CD4-positive, alpha-beta T cell treated with Interleukin-17A for 1 hour (primary cell): Measurements from ENCODE around the gene DAB2IP.

Source experiments
- DNase-seq: peaks from one replicate; pipeline ENCODE4 v3.0.0-alpha.2; 2020

Gene DAB2IP

DNA sequence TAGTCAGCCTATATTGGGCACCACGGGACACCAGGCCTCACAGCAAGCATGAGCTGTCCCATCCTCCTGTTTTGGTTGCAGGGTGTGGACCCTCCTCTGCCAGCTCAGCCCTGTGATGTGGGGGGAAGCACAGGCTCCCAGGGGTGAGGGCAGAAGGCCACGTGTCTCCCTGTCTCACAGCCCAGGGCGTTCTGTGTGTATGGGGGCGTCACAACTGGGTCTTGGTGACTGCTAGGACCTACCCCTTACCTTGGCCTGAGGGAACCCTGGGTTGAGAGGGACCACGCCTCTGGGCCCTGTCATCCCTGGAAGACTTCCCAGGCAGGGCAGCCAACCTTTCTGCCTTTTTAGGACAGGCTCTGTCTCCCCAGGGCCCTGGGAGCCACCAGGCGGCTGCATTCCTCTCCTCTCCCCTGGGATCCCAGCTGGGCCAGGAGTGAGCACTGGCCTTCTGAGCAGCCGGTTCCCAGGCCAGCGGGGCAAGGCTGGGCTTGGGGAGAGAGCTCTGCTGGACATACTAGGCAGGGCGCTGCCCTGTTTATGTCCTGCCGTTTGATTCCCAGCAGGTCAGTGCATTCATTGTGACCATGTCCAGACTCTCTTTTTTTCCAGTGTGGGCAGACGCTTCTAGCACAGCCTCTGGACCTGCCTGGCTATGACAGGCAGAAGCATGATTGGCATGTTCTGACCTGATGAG, 97.4 kb downstream of the DAB2IP start:
- DNase-seq = no peak

DNA sequence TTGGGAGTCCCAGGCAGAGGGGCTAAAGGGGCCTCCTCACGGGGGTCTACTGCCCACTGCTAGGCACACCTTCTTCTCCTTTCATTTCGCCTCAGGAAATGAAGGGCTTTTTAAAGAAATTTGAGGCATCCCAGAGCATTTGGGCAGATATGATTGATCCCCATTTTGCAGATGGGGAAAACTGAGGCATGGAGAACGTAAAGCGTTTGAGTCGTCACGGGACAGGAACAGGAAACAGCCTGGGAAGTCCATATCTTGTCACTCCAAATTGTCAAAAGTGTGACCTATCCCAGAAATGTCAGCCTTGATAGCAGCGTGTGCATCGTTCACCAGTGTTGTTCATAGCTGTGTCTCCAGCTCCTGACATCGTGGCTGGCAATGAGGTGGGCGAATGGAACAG, 98.2 kb downstream of the DAB2IP start:
- DNase-seq = no peak

DNA sequence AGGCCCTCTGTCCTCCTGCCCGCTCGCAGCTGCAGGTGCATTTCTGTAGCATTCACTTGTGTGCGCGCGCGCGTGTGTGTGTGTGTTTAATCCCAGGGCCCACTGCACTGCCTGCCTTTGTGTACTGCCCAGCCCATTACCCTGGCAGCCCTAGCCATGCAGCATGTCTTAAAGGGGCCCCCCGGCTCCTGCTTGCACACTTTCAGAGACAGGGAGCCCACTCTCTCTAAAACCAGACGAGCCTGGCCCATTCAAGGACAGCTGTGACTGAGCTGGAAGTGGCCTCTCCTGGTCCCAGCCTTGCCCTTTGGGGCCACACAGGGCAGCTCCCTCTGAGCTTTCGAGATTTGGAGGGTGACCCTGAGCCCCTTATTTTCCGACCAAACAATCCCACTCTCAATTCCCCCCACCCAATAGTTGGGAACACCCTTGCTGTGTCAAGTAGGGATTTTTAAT, 98.9 kb downstream of the DAB2IP start:
- DNase-seq = no peak

DNA sequence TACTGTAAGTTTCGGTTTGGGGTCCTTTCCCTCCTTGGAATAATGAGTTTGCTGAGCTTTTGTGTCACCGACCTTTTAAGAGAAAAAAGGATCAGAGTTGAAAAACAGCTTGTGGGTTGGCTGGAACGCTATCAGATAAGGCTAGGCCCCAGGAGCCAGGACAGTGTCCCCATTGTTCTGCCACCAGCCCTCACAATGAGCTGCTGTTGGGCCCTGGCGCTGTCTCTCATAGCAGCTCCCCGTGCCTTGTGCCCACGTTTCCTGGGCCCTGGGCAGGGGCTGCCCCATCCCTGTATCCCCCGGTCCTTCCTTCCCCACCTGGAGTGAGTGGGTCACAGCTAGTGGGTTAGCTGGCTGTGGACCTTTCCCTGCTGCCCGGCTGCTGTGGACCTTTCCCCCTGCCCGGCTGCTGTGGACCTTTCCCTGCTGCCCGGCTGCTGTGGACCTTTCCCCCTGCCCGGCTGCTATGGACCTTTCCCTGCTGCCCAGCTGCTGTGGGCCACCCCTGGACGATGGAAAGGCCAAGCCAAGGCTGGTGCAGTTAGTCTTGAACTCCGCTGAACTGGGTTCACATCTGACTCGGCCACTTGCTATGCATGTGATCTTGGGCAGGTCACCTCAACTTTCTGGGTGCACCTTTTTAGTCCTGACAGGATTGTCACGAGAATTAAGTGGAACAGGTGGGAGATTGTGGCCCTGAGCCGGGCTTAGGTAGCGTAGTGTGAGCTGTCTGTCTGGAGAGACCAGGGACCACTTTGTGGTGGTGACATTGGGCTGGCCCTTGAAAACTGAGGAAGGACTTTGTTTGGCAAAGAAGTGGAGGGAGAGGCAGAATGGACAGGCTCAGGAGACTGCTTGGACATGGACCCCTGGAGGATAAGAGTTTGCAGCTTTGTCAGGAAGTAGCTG, 99.5 kb downstream of the DAB2IP start:
- no peak for DNase-seq

DNA sequence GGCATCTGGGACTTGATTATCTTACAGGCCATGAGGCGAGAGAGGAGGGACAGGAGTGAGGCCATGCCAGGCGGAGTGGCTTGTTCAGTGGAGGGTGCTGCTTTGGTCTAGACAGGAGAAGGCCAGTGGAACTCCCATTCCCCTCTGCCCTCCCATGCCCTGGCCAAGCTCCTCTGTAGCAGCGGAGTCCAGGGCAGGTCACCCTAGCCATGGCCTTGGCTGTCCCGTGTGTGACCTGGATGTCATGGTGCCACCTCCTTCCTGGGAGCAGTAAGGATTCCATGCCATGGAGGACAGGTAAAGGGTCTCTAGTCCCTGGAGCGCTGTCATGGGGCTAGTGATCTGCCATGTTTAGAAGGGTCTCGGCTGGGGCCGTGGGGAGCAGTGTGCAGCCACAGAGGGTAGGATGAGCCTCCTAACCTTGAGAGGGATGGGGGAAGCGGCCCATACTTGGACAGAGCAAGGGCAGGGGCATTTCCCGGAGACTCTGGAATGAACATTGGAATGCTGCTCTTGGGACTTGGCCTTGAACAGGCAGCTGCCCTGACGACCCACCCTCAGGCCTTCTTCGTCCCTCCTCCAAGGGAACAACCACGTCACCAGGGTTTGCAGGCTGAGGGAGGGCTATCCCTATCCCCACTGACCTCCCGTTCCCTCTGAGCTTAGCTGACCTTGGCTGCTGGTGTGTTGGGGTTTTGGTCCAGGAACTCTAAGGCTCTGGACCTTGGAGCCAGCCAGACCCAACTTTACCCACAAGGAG, 100.4 kb downstream of the DAB2IP start:
- DNase-seq = no peak

DNA sequence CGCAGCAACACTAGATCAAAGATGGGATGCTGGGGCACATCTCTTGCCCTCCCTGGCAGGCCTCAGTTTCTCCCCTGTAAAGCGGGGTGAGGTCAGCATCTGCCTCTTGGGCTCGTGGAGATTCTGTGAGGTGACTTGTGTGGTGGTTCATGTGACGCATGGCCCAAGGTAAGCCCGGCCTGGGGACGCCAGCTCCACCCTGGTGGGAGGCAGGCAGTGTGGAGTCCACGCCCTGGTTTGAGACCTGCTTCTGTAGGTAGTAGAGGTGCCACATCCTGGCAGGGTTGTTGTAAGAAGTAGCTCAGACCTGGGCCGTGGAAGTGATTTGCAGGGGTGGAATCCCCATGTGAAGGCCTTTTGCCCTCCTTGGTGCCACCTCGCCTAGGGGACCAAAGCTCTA, 101.5 kb downstream of the DAB2IP start:
- DNase-seq = no peak

DNA sequence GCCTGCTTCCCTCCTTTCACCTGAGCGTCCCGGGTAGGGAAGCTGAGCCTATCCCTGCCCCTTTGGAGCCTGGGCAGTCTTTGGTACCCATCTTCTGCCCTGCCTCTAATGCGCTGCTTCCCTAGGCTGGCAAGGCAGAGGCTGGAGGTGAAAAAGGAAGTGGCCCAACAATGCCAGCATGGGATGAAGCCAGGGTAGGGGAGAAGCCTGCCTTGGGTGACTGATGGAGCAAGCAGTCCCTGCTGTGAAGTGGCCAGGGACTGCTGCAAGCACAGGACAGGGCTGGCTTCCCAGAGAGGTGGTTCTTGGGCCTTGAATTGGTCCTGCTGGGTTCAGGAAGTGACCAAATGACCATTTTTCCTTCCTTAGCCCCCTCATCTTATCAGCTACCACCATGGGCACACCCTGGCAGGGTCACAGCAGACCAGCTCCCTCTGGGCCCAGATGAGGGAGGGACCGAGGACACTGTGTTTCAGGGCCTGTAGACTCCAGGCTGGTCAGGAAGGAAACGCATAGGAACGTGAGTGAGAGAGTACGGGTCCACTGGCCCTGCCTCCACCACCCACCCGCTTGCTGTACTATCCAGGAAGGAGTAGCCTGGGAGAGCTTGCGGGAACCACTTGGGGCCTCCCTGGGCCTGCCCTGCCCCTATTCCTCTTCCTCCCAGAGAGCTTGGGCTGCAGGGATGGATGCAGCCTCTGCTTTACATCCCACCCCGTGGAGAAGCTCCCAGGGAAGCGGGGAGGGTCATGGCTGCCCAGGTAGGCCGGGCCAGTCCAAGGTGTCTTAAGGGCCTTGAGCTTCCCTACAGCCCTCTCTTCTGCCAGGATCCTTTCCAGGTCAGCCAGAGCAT, 102.6 kb downstream of the DAB2IP start:
- DNase-seq = no peak

DNA sequence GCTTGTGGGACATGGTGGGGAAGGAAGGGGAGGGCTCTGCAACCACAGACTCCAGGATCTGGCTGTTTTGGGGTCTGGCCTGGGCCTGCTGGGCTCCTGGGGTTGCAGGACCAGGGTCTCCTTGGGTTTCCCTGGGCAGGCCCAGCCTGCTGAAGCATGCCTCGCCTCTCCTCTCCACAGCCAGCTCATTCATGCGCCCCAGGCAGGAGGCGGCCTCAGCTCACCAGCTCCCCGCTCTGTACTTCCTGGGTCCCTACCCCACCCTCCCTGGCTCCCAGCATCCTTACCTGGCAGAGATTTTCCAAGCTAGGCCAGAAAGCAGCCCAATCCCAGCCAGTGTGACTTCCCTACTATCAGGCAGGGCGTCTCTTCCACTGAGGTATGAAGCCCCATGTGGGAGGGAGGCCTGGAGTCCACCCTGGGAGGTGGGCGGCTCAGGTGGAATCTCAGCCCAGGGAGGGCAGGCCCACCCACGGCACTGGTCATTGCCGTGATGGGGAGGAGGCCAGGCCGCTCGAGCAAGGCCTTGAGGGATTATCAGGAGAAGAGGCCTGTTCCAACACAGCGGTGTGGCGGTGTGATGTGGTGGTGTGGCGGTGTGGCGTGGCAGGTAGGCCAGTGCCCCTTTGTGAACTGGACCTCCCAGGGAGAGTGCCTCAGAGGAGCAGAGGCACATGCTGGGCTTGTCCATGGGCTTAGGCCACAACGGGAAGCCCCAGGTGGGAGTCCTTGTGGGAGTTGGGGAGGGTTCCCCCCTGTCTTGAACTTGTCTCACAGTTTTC, 103.4 kb downstream of the DAB2IP start:
- DNase-seq = no peak

DNA sequence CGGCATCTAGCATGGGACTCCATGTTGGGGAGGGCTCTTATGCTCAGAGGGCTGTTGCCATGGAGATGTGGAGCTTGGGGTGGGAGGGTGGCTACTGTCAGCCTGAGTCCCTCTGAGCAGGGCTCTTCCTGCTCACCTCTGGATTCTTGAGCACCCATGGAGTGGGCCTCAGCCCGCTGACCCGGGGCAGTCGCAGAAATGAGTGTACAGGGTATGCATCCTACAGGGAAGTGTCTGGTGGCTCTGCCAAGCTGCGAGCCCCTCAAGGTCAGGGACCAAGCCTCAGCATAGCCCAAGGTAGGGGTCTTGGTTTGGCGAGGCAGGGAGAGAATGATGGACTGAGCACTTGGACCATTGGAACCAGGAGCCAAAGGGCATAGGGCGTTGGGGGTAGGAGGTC, 104.1 kb downstream of the DAB2IP start:
- no peak for DNase-seq

DNA sequence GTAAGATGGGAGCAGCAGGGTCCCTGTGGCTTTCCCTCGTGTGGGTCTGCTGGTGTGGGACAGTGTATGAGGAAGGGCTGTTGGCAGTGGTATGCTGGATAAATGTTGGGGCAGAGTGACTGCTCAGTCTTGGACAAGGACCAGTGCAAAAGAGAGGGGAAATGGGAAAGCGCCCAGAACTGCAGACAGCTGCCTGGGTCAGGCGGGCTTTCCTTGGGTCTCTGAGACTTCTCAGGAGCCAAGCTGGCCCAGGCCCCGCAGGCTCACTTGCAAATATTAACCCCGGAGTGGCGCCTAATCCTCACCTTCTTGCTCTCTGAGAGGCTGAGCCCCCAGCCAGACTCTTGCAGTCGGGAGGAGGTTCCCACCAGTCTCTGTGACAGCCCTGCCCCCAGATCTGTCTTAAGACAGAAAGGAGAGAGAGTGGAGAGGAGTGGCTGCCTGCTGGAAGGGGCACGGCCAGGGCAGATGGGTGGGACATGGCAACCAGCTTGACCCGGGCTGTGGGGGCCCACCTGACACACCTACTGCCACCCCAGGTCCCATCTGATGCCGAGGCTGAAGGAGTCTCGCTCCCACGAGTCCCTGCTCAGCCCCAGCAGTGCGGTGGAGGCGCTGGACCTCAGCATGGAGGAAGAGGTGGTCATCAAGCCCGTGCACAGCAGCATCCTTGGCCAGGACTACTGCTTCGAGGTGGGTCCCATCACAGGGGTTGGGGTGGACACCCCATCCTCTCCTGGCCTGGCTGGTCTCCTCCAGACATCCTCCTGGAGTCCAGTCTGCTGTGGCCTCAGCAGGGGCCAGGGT, 105.2 kb downstream of the DAB2IP start:
- no peak for DNase-seq

DNA sequence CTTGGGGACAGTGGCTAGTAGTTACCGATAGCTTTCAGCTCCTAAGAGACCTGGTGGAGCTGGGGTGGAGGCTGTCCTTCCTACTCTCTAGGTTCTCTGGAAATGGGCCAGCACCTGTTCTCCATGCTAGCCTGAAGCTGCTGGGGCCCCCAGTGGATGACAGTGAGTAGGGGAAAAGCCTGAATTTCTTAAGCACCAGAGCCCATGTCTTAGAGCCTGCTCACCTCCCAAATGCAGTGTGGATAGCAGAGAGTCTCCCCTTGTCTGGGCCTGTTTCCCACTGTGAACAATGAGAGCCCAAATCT, 105.8 kb downstream of the DAB2IP start:
- no peak for DNase-seq

GRCh38 chr9:121758693-121759092, 107.3 kb downstream of the DAB2IP start:
- DNase-seq = no peak

DNA sequence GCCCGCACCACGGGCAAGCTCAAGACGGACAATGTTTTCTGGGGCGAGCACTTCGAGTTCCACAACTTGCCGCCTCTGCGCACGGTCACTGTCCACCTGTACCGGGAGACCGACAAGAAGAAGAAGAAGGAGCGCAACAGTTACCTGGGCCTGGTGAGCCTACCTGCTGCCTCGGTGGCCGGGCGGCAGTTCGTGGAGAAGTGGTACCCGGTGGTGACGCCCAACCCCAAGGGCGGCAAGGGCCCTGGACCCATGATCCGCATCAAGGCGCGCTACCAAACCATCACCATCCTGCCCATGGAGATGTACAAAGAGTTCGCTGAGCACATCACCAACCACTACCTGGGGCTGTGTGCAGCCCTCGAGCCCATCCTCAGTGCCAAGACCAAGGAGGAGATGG, 108.6 kb downstream of the DAB2IP start:
- DNase-seq = no peak

- no peak for DNase-seq
Measured at GRCh38 chr9:121760571-121760970, 109.1 kb downstream of the DAB2IP start.

GRCh38 chr9:121763131-121763530, 111.7 kb downstream of the DAB2IP start:
- DNase-seq = no peak

- no peak for DNase-seq
Measured at GRCh38 chr9:121763561-121764370, 112.3 kb downstream of the DAB2IP start.

GRCh38 chr9:121764371-121764730, 112.9 kb downstream of the DAB2IP start:
- DNase-seq = no peak

DNA sequence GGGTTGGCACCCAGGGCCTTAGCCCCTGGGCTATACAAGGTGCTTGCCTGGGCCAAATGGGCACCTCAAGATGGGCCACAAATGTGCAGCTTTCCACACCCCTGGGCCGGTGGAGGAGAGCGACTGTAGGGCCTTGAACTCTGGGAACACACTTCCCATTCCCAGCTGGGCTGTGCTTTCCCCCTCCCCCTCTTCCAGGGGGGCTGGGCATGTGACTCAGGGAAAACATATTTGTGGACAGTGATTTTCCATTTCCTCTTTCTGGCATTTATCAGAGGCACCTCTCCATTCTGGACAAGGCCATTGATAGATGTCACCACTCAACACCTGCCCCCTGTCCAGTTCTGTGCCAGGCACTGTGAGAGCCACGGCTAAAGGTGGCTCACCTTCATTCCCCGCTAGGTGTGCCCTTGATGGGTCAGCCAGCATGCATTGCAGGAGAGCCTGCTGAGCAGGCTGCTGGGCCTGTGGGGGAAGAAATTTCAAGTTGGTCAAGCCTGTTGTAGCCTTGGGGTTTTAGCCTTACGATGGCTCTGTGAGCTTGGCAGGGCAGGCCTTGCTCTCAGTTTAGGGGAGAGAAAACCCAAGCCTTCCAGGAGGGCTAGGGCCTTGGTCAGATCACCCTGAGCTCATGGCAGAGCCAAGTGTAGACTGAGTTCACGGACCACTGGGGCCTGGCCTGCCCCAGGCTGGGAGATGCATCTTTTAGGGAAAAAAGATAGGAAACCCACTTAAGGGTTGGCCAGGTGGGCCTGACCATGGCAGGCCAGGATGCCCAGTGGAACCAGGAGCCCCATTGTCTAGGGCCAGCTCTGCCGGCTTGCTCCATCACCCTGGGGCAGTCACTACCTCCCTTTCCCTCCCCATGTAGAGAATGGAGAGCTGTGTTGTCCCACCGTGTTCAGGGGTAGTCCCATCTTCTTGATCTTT, 113.9 kb downstream of the DAB2IP start:
- DNase-seq = no peak

DNA sequence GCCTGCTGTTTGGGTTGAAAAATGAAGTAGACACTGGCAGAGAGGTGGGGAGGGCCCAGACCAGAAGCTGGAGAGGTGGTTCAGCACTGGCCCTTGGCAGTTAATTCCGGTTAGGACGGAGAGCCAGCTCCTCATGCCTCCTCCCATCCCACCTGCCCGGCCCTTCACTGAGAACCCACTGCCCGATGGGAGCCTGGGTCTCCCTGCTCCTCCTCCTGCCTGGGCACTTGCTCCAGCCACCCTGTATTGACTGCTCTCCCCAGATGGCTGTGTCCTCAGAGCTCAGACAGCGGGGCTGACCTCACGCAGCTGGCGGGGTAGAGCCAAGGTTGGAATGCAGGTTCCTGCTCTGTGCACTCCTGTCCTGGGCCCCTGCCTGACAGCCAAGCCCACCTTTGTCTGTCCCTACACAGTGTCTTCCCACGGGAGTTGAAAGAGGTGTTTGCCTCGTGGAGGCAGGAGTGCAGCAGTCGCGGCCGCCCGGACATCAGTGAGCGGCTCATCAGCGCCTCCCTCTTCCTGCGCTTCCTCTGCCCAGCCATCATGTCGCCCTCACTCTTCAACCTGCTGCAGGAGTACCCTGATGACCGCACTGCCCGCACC, 114.7 kb downstream of the DAB2IP start:
- no peak for DNase-seq
